GM20000 (cell line): ENCODE measurements around the gene VAV2.

Experiments used
- DNase-seq: peaks from one replicate; pipeline ENCODE4 v3.0.0; 2012; ENCODE audit warnings: low spot score
- TF ChIP-seq, protein P1 (sequence below): IDR thresholded peaks from 2 replicates; pipeline ENCODE4 v1.5.1; 2012; ENCODE audit warnings: mild to moderate bottlenecking, control low read depth; ENCODE audit errors: extremely low read depth, missing control alignments

The VAV2 gene

DNA sequence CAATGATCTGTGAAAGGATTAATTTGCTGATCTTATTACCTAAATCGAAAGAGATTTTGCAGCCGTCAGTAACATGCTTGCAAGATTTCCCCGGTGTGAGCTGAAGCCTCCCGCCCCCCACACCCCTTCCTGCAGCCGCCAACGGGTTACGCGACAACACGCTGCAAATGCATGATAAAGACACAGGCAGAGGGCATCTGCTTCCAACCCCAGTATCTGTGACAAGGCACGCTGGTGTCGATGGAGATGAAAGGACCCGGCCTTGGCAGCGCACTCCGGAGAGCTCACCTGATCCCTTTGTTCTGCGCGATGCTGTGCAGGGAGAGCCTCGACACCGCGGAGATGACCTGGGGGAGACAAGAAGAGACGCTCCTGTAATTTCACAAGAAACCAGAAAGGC is 131.0 kb downstream of the VAV2 start:
- TF ChIP-seq, protein P1, sequence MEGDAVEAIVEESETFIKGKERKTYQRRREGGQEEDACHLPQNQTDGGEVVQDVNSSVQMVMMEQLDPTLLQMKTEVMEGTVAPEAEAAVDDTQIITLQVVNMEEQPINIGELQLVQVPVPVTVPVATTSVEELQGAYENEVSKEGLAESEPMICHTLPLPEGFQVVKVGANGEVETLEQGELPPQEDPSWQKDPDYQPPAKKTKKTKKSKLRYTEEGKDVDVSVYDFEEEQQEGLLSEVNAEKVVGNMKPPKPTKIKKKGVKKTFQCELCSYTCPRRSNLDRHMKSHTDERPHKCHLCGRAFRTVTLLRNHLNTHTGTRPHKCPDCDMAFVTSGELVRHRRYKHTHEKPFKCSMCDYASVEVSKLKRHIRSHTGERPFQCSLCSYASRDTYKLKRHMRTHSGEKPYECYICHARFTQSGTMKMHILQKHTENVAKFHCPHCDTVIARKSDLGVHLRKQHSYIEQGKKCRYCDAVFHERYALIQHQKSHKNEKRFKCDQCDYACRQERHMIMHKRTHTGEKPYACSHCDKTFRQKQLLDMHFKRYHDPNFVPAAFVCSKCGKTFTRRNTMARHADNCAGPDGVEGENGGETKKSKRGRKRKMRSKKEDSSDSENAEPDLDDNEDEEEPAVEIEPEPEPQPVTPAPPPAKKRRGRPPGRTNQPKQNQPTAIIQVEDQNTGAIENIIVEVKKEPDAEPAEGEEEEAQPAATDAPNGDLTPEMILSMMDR, result no peak
- no peak for DNase-seq

DNA sequence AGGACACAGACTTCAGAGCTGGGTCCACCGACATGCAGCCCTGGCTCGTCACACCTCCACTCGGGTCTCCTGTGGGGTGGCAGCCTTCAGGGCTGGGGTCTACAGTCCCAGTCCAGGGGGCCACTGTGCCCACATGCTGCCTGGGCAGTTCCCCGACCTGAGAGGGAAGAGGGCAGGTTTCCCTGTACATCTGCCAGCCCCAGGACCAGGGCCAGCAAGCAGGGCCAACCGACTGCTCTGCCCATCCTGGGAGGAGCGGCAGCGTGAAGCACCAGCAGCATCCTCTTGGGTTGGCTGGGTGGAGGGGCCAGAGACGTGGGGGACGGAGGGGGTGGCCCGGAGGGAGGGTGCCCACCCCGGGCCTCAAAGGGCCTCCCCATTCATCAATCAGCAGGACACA is 133.4 kb downstream of the VAV2 start:
- TF ChIP-seq, protein P1, result no peak

DNA sequence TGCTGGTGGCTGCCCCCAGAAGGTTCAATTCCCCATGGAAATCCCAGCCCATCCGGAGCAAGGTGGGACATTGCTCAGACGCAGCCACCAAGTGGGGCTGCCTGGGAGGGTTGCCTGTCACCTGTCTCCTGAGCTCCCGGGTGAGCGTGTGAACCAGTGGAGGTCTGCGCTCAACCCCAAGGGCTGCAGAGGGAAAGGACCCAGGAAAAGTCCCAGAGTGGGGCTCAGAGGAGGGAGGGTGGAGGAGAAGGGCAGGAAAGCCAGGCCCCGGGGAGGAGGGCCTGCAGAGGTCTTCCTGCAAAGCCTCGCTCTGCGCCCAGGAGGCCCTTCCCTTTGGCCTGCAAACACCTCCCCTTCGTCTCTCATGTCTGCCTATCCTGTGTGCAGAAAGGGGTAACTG is 134.5 kb downstream of the VAV2 start:
- no peak for DNase-seq
- TF ChIP-seq, protein P1, result no peak

More for the DNA sequence above, 133.4 kb downstream of the VAV2 start:
- DNase-seq, result no peak

DNA sequence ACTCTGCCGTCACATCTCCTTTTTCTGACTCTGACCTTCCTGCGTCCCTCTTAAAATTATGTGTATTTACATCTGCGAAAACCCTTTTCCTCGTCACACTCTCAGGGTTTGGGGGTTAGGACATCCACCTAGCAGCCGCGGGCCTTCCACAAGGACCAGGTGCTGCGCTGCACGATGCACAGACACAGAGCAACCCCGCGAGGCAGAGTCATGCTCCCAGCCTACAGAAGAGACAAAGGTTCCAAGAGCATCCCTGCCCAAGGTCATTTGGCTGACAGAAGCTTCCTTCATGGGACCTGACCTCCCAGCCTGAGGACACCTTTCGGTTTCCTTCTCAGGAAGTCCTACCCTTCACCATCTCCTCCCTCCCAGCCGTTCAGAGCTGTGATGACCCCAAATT is 135.3 kb downstream of the VAV2 start:
- no peak for DNase-seq
- TF ChIP-seq, protein P1, result no peak

DNA sequence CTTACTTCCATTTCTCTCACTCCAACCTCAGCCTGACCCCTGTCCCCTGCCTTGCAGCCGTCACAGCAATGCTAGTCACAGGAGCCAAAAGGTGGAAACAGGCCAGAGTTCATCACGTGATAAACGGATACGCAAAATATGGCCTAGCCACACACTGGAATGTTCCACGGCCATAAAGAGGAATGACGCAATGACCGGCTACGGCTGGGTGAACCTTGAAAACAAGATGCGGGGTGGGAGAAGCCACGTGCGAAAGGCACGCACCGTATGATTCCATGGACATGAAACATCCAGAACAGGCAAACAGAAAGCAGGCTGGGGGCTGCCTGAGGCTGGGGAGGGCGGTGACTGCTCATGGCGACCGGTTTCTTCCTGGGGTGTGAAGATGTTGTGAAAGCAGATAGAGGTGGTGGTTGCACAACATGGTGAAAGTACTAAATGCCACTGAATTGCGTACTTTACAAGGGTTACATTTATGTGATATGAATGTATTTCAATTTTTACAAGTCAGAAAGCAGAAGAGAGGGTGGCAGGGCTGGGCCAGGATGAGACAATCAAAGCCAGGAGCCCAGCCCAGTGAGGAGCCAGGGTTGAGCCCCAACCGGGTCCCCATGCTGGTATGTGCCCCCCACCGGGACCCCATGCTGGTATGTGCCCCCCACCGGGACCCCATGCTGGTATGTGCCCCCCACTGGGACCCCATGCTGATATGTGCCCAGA is 136.2 kb downstream of the VAV2 start:
- no peak for DNase-seq
- TF ChIP-seq, protein P1, result no peak

DNA sequence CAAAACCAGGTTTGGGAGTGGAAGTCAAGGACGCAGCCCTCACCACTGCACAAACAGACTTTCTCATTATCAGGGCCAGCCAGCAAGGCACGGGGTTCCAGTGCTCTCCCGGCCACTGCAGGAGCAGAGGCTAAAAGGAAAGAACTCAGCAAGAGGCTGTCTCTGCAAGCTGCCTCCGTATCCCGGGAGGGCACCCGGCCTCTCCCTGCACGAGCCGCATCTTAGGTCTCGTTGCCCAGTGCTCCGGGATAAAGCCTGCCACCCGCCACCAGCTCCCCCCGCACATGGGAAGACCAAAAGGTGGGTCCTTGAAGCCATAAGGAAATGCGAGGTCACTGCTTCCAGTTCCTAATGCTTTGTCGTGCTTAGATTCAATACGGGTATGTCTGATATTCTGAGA is 136.8 kb downstream of the VAV2 start:
- no peak for DNase-seq
- TF ChIP-seq, protein P1, result no peak

DNA sequence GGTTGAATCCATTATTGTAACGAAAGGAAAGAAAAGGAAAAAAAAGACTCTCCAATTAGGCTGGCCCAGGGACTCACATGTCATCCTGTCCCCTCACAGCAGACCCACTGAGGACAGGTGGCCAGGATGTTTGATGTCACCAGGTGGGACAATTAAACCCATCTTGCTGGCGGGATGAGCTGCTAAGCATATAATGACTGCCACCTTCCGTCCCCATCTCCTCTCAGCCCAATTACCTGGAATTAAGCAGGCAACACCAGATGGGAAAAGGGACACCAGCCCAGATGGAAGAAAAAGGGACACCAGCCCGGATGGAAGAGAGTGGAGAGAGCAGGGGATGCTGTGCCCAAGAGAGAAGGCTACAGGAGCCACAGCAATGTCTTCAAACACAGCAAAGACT is 137.4 kb downstream of the VAV2 start:
- no peak for DNase-seq
- TF ChIP-seq, protein P1, result no peak
